Islet precursor cell (in vitro differentiated cells): ENCODE data around the gene ABCC10.
"Not testable (repeated sequence)": the region's sequence is repeated elsewhere in the genome, so short reads cannot be mapped to it uniquely, and the experiment has no call there.

ENCODE experiments used
- DNase-seq: peaks from one replicate; pipeline ENCODE4 v3.0.0-alpha.2; 2018

The ABCC10 gene

DNA sequence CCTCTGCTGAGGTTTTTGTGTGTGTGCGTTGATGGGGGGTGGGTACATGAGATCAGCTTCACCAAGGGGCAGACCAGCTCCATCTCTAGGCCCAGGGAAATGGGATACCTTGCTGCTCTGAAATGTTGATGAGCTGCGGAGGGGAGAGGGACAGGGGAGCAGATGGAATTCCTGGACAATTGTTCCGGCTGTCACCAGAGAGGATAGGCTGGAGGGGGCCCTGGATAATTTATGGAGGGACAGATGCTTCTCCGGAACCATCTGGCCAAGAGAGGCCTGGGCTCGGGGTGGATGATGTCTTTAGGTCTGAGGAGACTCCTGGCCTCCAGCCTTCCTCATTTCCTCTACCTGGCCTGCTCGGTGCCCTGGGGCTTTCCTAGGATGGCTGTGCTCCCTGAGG is 48.2 kb downstream of the ABCC10 start:
- no peak for DNase-seq

DNA sequence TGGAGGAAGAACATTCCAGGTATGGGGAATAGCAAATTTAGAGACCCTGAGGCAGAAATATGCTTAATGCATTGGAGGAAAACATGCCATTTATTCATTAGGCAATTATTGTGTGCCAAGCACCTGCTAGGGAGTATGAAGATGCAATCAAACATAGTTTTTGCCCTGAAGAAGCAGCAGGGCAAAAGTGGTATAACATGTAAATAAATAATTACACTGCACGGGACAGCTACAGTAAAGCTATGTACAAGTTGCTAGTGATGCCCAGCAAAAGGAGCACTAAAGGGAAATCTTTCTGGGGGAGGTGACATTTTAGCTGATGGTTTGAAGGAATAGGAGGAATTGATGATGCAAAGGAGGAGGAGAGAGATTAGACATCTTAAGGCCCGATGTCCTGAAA is 49.4 kb downstream of the ABCC10 start:
- no peak for DNase-seq

DNA sequence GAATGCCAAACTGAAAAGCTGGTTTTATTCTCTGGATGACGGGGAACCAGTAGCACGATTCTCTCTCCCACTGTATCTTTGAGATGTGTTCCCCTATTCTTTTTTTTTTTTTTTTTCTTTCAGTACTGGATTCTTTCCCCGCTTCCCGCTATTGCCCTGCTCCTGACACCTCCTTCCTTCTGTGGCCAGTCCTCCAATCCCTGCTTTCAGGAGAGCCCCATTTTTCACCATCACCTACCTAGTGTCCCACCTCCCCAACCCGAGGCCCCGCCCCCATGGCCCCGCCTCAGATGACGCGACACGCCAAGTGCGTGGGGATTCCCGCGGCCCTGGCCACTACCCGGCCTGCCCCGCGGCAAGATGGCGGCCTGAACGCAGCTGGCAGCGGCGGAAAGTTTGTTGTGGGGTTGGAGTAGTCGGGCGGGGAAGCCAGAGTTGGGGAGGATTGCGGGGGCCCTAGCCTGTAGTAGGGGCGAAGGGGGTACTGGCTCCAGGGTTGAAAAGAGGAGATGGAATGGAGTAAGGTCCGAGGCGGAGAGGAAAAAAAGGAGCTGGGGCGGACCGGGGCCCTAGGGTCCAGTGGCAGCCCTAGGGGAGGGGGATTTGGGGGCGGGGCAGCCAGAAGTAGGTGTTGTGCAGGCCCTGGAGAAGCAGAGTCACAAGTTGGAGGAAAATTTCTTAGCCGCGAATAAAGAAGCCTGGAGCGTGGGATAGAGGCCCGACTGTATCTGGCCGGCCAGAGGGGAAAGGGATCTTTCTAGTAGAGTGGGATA is 50.1 kb downstream of the ABCC10 start, which contains the start of gene TJAP1:
TJAP1 (plus strand) TSS at position 336 of the 773 bp plus-strand sequence. CDS start 21,432 bp downstream, outside the sequence.
- DNase-seq = peak; percentile 95

DNA sequence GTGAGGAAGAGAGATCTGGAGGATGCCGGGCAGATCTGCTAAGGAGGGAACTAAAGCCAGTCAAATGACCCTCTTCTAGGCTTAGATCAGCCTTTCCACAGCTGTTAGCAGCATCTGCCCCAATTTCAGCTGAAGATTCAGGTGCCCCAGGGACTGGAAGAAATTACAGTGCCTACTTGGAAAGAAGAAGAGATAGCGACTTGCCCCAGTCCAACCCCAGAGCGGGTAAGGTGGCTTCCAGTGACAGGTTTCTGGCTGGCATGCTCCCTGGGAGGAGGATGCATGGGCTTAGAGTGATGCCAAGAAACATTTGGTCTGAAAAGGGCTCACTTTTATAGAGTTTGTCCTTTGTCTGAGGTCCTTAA is 50.6 kb downstream of the ABCC10 start:
- no peak for DNase-seq

DNA sequence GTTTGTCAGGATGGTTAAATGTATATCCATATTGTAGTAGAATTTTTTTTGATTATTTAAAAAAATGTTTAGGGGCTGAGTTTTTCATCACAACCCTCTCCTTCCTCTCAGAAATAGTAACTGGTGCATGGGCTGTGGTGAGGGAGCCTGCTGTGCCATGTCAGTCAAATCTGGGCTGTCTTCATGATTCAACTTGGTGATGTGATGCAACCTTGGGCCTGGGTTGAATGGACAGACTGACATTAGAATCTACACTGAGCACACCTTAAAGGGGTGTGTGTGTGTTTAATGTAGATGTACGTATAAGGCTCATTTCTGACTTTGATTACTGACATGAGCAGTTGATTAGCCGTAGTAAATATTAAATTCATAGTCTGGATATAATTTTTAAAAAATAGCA is 53.7 kb downstream of the ABCC10 start:
- DNase-seq = no peak

DNA sequence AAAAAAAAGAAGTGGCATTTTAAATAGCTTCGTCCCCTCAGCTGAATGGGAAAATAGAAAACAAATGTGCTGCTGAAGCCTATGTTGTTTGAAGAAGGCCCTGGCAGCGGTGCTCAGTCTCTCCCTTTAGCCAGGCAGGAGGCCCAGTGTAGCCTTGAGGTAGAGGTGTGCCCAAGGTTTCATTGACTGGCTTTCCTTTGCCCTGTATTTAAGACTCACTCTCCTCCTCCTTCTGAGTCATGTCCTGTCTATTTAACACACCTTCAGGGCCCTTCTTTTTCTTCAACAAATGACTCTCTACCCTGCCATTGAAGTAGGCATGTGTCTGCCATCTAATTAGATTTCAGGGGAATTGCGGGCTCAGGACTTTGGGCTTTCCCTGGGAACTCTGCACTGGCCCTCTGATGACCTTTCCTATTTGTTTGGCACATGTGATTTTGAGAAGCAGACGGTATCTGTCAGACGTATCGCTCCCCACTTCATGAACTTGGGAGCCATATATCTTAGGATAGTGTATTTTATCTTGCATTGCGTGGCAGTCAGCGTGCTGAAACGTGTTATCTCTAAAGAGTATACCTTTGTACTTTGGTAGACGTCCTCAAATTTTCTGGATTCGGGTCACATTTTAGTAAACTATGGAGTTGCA is 54.4 kb downstream of the ABCC10 start:
- no peak for DNase-seq

DNA sequence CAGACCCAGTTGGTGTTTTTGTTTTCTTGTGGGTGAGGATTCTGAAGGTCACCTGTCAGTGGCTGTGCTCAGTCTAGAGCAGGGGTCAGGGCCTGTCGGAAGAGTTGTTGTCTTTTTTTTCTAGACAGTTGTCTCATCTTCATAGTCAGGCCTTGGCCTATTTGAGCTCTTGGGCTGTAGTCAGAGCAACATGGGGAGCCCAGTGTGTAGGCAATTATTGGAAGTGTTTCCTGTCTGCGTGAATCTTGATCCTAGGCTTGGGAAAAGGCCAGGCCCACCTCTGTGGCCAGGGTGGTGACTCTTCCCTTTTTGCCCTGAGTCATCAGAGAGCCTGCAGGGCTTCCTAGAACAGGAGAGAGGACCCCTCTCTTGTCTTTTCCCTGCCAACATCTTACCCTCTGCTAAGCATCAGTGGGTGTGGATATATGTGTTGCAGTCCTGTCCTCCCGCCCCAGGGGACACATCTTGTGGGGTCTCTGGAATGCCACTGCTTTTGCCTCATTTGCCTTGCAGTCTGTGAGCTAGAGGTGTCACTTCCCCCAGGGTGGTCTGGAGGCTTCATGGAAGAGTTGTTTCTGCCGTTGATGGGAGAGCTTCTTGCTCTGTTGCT is 61.4 kb downstream of the ABCC10 start:
- DNase-seq = peak; percentile 79

DNA sequence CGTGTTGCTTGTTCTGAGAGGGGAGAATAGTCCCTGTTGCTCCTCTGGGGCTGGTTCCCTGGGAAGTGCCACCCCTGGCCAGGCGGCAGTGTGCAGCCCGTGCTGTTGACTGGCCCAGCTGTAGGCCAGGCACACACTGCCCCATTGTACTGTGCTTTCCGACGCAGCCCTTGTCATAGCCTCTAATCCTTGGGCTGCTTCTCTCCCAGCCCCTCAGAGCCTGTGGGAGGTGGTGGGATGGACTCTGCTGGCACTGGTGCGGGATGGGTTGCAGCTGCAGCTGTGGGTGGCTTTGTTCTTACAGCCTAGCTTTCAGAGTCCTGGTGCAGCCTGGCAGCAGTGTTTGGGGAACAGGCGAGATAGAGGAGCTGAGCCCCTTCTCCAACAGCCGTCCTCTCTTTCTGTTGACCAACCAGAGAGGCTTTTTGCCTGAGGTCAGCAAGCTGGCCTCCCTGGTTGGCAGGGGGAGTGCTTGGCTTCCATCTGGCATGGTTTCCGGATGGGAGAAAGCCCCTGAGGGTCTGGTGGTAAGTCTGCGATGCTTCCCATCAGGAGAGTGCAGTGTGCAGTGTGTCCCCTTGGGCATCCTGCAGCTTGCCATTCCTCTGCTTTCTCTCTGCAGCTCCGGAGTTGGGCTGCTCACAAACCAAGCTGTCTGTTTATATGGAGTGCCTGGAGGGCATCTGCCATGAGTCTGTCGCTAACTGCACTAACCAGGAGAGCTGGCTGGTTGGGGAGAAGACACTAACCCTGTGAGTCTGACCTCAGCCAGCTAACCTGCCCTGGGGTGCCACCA is 62.1 kb downstream of the ABCC10 start:
- peak; percentile 80 for DNase-seq

DNA sequence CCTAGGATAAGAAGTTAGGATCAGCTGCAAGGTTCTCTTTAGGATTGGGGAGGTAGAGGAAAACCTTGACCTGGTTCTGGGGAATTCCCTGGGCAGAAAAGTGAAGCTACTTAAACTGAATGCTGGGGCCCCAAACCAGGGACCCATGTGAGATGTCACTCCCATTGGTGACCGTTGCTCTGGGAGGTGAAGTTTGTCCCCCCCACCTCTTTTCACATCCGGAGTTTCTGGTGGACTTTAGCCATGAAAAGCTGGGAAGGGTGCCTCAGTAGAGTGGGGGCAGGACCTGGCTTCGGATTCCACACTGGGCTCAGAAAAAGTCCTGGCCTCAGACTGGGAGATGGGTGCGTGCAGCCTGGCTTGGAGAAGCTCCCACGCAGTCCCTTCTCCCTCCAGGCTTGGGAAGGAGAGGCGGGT is 63.2 kb downstream of the ABCC10 start:
- DNase-seq = no peak

DNA sequence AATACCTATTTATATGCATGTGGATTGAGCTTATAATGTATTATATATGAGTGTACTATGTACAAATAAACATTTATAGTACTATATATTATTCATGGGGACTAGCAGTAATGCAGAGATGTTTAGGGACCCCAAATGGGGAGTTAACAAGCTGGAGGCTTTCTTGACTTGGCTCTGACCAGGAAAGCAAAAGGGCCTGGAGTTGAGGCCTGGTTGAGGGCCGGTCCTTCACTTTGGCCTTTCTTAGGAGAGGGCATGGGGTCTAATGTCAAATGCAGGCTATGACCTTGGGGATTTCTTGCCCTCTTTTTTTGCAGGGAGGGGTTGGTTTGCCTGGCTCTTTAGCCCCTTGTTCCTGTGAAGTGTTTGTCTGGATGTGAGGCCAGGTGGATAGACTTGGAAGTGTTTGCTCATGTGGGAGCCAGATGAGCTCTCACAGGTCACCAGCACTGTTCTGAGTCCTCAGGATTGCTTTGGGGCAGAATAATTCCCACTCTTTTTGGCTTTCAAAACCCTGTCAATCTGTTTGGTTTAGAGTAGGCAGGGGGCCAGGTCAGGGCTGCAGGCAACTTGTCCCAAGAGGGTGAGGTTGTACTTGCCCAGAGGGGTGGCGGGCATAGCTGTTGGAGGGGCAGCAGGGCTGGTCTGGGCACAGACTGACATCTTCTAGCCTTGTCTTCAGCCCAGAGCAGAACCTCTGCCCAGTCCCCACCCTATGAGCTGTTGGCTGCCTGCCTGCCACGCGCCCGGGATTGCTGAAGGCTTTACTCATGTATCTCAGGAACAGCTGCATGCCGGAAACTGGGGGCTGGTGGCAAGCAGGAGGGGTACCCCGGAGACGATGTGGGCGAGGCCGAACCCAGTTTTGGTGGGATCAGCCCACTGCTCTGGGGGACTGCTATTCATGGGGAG is 64.7 kb downstream of the ABCC10 start:
- no peak for DNase-seq

DNA sequence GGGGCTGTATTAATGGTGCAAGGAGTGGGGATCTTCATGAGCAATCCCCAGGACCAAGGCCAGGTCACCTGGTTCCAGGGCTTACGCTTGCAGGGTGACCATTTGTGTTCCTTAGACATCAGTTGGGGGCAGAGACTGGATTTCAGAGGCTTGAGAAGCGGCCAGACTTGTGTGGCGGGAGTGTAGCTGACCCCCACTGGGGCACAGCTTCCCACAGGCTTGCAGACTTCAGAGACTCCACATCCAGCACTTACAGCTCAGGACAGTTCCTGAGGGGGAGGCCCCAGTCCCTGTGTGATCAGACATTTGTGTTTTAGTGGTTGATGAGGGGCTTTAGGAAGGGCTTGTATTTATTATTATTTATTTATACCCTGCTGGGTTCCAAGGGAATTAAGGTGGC is 65.3 kb downstream of the ABCC10 start:
- DNase-seq = no peak

DNA sequence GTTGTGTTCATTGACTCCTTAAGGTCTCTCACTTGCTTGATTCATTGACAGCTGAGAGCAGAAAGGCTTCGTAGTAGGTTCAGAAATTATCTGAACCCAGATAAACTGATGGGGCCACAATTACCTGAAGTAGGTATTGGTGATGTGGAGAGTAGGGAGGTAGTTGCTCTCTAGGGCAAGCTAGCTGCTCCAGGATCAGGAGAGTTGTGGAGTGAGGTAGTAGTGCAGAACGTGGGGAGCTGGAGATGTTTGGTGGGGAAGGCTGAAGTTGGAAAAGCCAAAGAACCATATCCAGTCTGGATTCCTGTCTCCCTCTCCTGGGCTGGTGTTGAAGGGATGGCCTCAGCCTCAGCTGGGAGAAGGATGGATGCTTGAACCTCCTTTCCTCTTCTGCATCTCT is 65.9 kb downstream of the ABCC10 start:
- DNase-seq = no peak

DNA sequence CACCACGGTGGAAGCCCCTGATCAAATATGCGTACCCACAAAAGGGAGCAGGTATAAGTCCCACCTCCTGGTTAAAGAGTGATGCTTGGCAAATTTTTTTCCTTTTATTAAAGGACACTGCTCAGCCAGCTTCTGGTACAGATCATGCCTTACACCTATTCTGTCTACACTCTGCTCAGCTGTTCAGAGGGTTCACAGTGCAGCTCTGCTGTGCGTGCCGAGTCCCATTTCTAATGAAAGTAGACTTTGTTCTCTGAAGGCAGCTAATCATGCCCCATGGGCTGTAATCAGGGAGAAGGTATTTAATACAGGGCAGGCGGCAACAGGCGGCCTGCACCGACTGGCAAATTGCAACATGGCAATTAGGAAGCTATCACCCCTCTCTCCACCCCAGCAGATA is 66.5 kb downstream of the ABCC10 start:
- DNase-seq = peak; percentile 52

DNA sequence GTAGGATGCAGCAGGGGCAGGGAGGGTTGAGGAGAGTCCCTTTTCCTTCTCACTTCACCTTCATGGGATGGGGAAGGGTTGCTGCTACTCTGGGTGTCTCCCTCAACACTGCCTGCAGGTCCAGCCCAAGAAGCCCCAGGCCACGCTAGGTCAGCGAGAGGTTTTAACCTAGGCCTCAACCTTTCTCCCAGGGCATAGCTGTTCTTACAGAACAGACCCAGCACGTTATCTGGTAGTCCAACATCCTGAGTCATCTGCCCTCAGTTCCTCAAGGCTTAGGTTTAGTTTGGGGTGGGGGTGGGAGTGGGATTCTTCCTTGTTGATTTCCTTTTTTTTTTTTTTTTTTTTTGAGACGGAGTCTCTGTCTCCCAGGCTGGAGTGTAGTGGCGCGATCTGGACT is 67.0 kb downstream of the ABCC10 start:
- DNase-seq = peak; percentile 77

DNA sequence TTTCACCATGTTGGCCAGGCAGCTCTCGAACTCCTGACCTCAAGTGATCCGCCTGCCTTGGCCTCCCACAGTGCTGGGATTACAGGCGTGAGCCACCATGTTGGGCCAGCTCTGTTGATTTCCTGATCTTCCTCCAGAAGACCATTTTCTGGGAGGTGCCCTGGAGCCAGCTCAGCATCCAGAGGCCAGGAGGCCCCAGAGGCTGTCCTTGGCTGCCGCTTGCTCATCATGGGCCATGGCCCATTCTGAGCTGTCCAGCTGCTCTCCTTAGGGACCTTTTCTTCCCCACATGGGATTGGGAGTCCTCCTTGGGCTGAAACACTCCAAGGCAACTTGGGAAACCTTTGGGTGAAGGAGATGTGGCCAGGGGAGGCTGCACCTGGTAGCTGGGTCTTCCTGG is 67.4 kb downstream of the ABCC10 start:
- DNase-seq = no peak

DNA sequence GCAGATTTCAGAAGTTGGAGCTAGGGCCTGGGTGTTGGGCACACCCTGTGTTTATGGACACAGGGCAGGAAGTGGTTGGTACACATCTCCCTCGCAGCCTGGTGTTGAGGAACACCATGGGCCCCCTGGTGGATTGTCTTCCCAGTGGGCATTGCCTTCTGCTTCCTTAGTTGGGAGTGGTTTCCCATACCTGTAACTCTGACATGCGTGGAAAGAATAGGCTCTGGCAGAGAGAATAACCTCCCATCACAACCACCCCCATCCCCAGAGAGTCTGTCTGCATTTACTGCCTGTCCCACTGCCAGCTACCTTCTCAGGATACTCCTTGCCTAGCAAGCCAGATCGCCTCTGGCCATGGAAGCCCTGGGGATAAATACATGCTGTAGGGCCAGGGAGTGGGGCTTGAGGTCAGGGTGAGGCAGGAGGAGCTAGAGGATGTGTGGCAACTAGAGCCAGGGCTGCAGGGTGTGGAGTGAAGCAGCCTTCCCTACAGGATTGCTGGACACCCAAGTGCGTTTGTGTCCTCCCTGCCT is 68.1 kb downstream of the ABCC10 start:
- peak; percentile 72 for DNase-seq

DNA sequence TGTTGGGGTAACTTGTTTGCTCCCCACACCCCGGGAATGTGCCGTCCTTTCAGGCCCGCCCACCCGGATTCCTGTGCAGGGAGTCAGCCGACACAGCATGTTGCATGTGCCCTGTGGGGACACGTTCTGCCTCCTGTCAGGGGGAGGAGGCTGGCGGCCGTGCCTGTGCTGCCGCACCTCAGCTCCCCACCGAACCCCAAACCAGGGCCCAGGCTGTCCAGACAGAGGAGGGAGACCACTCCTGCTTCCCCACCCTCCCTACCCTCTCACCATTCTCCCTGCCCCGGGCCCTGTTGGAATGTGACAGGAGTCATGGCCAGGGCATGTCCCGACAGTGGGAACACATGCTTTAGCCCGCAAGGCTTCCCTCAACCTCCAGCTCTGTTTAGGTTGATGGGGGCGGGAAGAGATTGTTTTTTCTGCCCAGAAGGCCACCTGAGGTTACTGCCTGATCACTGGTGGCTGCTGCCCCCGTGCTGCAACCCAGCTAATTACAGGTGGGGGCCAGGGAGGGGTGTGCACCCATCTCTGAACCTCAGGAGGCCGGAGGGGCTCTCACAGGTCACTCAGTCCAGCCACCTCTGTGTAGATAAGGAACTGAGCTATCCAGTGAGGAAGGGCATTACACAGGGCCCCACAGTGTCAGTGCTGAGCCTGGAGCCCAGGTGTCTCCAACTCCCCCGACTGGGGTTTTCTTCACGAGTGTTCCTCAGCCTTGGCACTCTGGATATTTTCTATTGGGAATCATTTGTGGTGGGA is 69.2 kb downstream of the ABCC10 start:
- peak; percentile 90 for DNase-seq

DNA sequence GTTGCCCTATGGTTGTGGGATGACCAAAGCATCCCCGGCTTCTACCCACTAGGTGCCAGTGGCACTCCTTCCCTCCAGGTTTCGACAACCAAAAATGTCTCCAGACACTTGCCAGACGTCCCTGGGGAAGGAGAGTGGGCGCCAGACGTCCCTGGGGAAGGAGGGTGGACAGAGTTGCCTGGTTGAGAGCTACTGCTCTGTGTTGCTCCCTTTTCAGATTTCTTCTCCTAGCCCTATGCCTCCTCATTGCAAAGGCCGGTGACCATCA is 69.7 kb downstream of the ABCC10 start:
- DNase-seq = no peak

DNA sequence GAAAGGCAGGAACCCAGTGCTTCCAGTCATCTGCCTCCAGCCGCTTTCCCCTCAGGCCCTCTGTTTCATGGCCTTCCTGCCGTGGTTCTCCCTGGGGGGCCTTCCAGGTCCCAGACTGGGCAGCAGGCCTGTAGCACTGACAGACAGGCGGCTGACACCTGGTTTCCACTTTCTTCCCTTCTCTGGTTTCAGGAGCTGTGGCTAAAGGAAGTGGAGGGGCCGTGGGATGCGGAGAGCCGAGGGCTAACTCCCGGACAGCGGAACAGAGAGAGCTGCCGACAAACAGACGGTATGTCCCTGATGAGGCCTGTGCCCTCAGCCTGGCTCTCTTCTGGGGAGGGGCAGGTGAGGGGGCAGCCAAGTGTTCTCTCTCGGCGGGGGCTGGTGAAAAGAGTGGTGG is 70.3 kb downstream of the ABCC10 start:
- no peak for DNase-seq

DNA sequence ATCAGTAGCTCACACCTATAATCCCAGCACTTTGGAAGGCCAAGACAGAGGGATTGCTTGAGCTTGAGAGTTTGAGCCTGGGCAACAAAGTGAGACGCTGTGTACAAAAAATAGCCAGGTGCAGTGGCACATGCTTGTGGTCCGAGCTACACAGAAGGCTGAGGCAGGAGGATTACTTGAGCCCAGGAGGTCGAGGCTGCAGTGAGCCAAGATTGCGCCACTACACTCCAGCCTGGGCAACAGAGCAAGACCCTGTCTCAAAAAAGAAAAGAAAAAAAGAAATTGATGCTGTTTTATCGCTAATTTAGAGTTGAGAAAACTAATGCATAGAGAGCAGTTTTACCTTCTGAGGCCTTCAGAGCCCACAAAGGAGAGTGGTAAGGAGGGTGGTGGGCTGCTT is 71.0 kb downstream of the ABCC10 start:
- DNase-seq = not testable (repeated sequence)

DNA sequence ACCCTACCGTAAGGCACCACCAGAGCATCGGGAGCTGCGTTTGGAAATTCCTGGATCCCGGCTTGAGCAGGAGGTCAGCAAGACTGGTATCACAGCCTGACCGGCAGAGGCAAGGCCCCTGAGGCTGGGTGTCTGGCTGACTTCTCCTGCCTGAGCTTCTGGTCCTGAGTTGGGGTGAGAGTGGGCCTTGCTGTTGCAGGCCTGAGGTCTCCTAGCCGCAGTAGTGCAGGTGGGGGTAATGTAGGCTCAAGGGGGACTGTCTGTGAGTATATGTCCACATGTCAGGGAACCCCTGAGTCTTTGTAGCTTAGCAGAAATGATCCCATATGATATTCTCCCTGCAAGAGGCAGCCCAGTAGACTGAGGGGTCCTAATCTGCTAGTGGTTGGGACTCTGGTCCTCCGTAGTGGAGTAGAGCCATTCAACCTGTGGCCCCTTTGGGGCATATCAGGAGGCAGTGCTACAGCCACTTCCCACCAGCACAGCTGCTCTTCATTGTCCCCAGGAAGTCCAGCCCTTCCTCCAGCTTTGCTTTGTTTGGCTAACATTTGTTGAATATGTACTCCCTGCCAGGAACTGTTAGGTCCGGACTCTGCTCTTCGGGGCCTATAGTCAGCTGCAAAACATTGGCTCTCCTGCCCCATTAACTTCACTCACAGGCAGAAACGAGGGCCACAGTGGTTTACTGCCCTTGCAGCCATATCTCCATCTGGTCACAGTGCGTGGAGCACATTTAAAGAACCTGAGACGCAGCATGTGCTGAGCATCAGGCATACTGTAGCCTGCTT is 71.9 kb downstream of the ABCC10 start:
- no peak for DNase-seq
